ENCODE data around the gene CAMK2G.
A peak's percentile ranks its signal among the peaks of the same experiment; 100 is the strongest.

Gene CAMK2G

GRCh38 chr10:73763343-73763742 is 111.0 kb downstream of the CAMK2G start:
- peak; percentile 42 to 68 for DNase-seq

GRCh38 chr10:73762915-73763314 is 111.4 kb downstream of the CAMK2G start:
- no peak for DNase-seq

Measured in CD4-positive, alpha-beta T cell treated with Interleukin-1 beta for 1 hour (primary cell).